Epithelial cell of prostate (primary cell): ENCODE measurements around the gene SLC9C1.

ENCODE experiments used
- DNase-seq: peaks from one replicate; pipeline ENCODE4 v3.0.0-alpha.2; 2011; ENCODE audit warnings: low read depth, low spot score
- H3K27ac ChIP-seq: fragments of 450-650 bp; 2 replicates; pipeline ENCODE4 v1.5.1; 2017; ENCODE audit warnings: mild to moderate bottlenecking

The SLC9C1 gene

DNA sequence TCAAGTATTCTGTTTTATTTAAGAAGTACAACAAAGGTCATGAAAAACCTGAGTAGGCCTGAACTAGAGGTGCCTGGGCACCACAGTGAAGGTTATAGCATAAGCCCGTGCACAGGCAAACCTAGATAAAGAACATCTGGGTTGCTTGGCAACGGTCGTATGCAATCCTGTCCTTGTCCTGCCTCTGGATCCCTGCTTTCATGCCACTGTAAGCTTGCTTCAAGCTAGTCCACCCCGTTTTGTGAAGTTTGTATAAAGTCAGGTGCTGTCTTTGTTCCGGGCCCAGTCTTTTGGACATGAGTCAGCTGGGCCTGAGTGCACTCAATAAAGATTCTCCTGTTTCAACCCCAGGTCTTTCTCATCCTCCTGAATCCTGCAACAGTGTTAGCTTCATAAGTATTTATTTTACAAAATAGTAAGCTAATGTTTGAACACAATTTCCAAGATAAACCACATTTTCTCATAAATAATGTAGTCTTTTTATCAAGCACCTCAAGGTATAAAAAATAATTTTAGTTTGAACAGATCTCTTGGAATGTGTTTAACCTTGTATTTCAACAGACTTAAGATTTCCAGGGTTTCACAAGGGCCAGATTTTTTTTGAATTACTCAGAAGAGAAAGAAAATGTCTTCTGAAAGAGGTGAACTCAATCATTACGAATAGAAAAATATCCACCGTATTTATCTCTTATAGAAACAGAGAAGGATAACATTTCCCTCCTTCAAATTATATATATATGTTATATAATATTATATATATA is 14.3 kb upstream of the SLC9C1 start:
- H3K27ac ChIP-seq = peak overlapping the region; percentile 62
- DNase-seq = peak; percentile 27

DNA sequence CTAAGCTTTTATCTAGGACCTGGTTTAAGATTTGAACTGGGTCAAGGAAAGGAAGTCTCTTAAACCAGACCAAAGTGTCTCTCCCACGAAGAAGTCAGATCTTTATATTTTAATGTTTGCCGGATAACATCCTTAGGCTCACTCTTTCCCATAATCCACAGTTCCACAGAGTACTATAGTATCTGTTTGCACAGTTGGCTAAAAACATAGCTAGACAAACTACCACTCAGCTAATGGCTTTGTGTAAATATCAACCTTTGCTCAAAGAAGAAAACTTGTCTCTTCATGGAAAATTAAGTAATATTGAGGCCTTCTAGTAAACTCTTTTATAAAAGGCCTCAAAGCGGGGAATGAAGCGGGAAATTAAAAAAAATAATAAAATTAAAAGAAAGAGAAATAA is 13.5 kb upstream of the SLC9C1 start:
- peak overlapping the region; percentile 62 for H3K27ac ChIP-seq
- DNase-seq = no peak

DNA sequence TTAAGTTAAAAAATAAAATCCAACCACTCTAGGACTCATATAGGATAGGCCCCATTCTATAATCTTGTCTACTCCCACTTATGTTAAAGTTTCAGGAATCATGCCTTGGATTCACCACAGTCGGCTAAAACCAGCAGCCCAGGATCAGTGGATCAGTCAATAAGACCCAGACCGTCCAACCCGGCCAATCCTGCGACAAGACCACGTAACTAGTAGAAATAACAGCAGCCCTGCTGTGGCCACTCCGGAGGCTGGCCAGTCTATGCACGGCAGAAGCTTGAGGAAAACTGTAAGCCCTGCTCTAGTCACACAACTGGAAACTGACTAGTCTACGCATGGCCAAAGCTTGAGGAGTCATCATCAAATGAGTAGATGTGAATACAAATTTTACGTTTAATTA is 12.8 kb upstream of the SLC9C1 start:
- no peak overlapping the region for H3K27ac ChIP-seq
- DNase-seq = no peak

DNA sequence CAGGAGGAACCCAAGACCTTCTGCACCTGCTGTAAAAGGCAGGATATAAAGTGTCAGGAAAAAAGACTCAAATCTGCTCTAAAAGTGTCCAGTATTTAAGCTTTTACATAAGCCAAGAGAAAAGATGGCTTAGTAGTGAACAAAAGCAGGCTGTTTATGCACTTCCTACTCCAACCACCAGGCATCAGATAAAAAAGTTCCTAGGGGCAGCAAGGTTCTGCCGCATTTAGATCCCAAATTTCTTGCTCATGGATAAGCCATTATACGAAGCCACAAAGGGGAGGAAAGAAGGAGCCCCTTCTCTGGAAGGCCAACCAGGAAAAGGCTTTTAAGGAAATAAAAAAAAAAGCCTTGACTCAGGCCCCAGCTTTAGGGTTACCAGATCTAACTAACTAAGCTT is 10.6 kb upstream of the SLC9C1 start:
- H3K27ac ChIP-seq = no peak overlapping the region
- DNase-seq = no peak

DNA sequence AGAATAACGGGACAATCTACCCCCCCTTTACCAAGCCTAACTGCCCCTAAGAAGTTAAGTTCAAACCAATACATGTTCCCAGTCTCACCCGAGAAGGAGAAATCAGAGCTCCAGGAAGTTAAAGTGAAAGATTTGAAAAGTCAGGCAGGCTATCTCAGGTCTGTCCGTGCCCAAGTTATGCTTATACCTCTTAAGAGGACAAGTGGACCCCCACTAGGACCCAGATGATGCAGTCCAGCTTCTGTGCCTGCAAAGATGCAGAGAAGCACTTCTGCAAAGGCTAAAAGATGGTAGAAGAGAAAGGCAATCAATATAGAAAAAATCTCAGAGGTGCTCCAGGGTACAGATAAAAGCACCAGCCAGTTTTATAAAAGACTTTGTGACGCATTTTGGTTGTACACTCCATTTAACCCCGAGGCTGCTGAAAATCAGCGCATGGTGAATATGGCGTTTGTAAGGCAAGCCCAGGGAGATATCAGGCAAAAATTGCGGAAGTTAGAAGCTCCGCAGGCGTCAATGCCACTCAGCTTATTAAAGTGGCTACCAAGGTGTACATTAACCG is 9.8 kb upstream of the SLC9C1 start:
- DNase-seq = no peak
- H3K27ac ChIP-seq = no peak overlapping the region

DNA sequence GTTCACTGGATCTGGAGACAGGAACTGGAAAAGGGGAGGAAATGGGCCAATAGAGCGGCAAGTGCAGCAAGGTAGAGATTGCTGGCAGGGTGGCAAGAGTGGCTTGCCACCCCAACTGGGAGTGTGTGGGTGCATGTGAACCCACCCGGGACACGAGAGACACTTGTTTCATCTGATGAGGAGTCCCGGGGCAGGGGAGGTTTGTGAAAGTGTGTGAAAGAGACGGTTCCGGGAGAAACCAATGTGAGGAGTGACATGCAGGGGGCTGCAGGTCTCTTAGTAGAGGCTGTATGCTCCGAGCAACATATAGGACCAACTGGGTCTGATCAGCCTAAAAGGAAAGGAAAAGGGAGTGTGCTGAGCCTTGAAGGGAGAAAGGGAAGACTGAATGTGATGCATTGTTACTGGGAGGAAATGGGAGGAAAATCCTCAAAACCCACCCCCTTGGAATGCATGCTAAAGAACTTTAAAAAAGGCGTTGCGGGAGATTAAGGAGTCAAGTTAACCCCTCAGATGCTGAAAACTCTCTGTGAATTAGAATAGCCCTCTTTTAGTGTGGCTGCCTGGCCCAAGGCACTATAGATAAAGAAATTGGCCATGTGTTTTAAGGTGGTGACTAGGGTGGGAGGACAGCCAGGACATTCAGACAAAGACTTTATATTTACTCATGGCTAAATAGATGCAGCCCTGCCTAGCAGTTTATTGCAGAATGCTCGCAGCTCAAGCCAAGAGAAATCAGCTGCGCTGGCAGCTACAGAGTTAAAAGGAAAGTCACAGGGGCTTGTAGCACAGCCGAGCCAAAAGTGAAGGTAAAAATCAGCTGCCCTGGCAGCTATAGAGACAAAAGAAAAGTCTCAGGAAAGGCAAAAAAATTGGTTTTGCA is 9.1 kb upstream of the SLC9C1 start:
- no peak overlapping the region for H3K27ac ChIP-seq
- no peak for DNase-seq

DNA sequence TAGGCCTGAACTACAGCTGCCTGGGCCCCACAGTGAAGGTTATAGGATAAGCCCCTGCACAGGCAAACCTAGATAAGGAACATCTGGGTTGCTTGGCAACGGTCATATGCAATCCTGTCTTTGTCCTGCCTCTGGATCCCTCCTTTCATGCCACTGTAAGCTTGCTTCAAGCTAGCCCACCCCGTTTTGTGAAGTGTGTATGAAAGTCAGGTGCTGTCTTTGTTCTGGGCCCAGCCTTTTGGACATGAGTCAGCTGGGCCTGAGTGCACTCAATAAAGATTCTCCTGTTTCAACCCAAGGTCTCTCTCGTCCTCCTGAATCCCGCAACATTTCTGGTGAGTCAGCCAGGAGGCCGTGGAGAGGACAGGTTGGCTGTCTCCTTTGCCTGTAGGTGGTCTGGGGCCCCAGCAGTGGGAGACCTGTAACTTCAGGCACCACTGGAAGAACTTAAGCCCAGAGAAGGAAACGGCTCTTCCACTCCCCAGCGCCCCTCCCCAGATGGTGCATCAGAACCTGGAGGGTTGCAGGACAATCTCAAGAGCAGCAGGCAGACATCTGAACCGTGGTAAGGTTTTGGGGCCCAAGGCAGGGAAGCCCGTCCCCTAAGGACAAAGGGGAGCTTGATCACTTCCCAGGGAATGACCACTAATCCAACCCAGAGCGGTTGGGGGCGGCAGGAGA is 8.3 kb upstream of the SLC9C1 start:
- H3K27ac ChIP-seq = no peak overlapping the region
- DNase-seq = no peak

DNA sequence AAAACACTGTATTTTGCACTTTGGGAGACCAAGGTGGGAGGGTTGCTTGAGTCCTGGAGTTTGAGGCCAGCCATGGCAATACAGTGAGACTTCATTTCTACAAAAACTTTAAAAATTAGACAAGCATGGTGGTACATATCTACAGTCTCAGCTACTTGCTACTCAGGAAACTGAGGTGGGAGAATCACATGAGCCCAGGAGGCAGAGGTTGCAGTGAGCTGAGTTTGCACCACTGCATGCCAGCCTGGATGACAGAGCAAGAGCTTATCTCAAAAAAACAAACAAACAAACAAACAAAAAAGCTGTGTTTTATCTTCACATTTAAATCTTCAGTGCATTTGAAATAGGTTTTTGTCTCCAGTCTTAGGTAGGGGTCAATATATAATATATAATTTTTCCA is 4.8 kb upstream of the SLC9C1 start:
- no peak for DNase-seq
- no peak overlapping the region for H3K27ac ChIP-seq

DNA sequence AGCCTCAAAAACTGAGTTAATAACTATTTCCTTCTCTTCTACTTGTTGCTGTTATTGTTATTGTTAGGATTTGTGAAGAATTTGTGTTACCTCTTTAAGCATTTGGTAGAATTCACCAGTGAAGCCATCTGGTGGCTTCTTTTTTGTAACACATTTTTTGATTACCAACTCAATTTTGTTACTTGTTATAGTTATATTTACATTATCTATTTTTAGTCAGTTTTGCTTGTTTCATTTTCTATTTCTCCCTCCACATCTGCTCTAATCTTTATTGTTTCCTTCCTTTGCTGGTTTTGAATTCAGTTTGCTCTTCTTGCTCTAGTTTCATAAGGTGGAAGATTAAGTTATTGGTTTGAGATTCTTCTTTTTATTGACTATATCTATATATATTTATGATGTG is 3.7 kb upstream of the SLC9C1 start:
- DNase-seq = no peak
- no peak overlapping the region for H3K27ac ChIP-seq

DNA sequence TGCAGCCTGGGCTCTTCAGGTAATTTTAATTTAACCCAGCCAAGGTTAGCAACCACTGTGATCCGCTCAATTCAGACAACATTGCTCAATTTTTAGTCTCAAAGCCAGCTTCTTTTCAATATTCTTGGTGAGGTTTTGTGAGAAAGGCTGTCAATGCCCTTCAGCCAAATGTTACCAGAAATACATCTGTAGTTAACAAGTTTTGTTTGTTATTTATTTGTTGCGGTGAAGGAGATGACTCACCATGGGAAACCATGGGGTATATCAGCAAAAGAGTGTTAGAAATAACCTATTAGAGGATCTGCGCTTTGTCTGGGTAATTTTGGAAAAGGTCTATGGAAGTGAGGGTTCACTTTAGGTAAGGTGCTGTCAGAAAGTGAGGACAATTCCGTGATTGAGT is 5.0 kb downstream of the SLC9C1 start:
- H3K27ac ChIP-seq = no peak overlapping the region
- DNase-seq = no peak

DNA sequence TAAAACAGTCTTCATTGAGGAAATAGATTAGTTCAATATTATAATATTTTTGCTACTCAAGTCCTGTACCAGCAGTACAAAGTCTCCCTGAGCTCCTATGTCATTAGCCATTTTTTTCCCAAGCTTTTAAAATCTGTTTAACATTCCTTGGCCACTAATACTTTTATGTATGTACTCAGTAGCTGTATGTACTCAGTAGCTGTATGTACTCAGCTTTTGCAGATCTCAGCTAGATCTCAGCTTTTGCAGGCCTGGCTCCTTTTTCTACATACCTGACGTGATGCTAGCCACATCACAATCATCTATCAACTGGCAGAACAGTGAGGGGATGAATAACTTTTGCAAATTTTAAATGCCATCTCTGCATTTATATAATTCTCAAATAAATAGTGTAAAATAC is 13.8 kb downstream of the SLC9C1 start:
- no peak overlapping the region for H3K27ac ChIP-seq
- no peak for DNase-seq

DNA sequence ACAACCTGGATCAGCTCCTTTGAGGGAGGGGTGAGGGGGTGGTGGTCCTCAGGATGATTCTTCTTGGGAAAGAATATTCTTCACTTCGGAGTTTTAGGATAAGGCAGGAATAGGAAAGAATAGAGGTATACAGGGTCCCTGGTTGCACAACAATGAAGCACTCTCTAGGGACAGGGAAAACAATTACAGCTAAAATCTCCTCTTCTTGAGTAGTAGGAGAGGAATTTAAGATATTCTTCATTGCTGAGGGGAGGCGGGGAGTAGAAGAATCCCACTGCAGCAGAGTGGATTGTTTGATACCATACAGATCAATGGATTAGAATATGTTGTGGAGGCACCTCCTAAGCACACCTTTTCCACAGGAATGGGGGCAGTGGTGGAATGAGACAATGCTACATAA is 20.5 kb downstream of the SLC9C1 start:
- no peak overlapping the region for H3K27ac ChIP-seq
- DNase-seq = no peak

DNA sequence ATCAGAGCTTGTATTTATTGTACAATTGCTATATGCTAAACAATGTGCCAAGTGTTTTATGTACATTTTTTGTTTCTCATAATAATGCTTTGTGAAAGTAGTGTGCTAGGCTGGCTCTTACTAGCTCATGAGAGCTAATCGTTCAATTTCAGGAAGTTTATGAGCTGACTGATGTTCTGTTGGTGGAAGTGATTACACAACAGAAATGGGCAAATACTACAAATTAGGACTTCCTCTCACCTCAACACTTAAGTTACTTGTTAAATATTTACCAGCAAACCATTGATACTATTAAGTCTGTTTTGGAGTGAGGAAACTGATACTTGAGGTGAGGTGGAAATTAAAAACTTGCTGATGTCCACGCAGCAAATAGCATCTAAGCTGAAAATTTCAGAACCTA is 32.3 kb downstream of the SLC9C1 start:
- DNase-seq = no peak
- H3K27ac ChIP-seq = no peak overlapping the region

DNA sequence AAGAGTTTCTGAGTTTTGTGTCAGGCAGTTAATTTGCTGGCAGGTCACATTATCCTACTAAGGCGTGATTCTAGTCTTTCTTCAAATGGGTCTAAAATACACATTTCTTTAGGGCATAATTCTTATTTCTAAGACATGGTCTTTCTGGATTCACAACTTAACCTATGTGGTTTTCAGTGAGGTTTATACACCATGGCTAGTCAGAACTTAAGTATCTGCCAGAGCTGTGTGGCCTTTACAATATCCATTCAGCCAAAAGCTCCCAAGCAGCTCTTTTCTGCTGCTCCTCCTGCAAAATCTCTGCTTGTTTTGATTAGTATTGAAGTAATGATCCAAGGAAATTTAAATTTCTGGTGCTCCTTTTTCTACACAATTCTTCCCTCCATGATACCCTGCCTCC is 33.5 kb downstream of the SLC9C1 start:
- no peak for DNase-seq
- H3K27ac ChIP-seq = no peak overlapping the region

DNA sequence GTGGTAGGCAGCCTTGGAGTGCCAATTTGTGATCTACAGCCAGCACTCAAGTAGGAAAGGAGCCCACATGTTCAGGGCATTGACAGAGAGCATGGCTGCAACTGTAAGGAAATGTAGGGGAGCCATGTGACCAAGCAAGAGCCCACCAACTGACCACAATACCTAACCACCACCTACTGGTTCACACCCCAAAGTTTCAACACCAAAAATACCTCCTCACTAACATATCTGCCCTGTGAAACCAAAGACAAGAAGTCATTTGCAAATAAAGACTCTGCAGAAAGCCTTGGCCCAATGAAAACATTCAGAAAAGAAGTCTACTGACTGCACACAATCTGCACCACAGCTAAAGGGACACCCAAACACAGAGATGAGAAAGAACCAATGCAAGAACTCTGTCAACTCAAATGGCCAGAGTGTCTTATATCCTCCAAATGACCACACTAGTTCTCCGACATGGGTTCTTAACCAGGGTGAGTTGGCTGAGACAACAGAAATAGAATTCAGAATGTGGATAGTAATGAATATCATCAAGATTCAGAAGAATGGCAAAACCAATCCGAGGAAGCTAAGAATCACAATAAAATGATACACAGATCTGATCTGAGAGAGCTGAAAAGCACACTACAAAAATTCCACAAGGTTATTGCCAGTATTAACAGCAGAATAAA is 40.6 kb downstream of the SLC9C1 start:
- no peak for DNase-seq
- H3K27ac ChIP-seq = no peak overlapping the region

DNA sequence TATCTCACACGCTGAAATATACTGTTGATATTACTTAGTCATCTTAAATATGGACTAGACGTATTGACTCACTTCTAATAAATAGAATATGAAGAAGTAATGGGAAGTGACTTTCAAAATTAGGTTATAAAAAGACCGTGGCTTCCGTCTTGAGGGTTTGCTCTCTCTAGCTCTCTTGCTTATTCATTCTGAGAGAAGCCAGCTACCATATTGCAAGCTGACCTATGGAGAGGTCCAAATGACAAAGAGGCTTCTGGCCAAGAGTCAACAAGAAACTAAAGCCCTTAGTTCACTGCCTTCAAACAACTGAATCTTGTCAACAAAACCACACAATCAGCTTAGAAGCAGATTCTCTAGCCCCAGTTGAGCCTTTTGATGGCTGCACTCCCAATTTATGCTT is 46.1 kb downstream of the SLC9C1 start:
- no peak overlapping the region for H3K27ac ChIP-seq
- no peak for DNase-seq

DNA sequence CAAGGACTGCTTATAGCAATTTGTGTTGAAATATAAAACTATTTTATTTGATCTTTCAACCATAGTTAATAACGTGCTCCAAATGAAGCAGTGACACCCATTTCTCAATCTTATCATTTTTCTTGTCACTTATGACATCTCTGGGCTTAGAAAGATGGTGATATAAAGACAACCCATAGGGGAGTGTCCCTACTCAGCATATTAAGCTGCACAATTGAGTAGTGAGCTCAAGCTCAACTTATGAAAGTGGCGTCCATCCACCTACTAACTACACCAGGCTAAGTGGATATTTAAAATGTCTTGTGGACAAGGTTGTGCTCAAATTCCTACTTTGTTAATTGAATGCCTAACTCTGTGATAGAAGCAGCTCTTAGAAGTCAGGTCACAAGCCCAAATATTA is 46.7 kb downstream of the SLC9C1 start:
- no peak for DNase-seq
- H3K27ac ChIP-seq = no peak overlapping the region

DNA sequence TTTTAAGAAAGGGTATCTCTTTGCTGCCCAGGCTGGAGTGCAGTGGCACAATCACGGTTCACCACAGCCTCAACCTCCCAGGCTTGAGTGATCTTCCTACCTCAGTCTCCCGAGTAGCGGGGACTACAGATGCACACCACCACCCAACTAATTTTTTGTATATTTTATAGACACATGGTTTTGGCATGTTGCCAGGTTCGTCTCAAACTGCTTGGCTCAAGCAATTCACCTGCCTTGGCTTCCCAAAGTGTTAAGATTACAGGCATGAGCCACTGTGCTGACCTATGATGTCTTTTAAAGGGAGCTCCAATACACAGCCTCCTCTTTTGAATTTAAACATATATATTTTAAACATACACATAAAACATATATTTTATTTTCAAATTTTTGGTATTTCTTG is 60.9 kb downstream of the SLC9C1 start:
- H3K27ac ChIP-seq = no peak overlapping the region
- DNase-seq = no peak

DNA sequence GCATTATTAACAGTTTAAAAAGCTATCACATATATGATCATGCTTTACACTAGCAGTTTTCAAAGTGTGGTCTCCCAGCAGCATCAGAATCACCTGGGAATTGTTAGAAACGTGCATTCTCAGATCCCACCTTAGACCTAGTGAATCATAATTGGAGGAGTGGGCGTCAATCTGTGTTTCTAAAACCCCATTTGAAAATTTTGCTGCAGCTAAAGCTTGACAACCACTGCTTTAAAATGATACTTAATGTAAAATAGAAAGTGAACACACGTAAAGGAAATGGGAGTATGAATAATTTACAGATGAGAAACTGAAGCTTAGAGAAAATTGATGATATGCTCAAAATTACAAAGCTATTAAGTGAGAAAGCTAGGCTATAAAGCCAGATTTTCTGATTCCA is 62.3 kb downstream of the SLC9C1 start:
- no peak for DNase-seq
- H3K27ac ChIP-seq = no peak overlapping the region

DNA sequence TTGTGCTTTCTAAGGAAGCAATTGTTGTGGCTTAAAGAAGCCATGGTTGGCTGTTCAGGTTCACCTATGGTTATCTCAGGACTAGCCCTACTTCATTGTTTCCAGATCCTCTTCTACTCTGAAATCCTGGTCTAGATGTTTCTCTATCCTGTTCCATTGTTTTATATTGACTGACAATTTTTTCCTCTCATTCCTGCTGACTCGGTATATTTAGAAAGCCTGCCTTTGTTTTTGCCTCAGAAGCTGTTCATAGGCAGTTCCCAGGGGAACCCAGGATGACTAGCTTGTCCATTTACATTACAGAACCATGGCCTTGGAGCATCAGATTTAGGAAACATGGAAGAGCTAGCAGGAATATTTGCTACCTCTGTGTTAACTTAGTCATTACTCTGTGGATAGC is 64.0 kb downstream of the SLC9C1 start:
- no peak for DNase-seq
- H3K27ac ChIP-seq = no peak overlapping the region
